Neutrophil (primary cell): ENCODE data around the gene CCNE1.

Experiments used
- H3K27ac ChIP-seq: fragments of 200-600 bp; sonication (generic); 2 replicates; pipeline ENCODE4 v1.5.1; 2016; ENCODE audit warnings: mild to moderate bottlenecking, moderate library complexity
- H3K27me3 ChIP-seq: fragments of 200-600 bp; sonication (generic); 2 replicates; pipeline ENCODE4 v1.6.0; 2016; ENCODE audit warnings: mild to moderate bottlenecking
- H3K36me3 ChIP-seq: fragments of 200-600 bp; sonication (generic); 2 replicates; pipeline ENCODE4 v1.5.1; 2017
- H3K4me1 ChIP-seq, 2 experiments: fragments of 200-600 bp in 1 of 2; sonication (generic) in 1 of 2; 1 replicate in 1 of 2; 2 replicates in 1 of 2; pipeline versions ENCODE4 v1.5.1 to v1.6.1; 2013 to 2016; ENCODE audit warnings: low read depth in 1 of 2, low read length in 1 of 2, mild to moderate bottlenecking in 1 of 2, moderate library complexity in 1 of 2; ENCODE audit not compliant: control insufficient read depth in 1 of 2, insufficient read depth in 1 of 2
- H3K4me3 ChIP-seq, 2 experiments: fragments of 200-600 bp in 1 of 2; sonication (generic) in 1 of 2; 1 replicate in 1 of 2; 2 replicates in 1 of 2; pipeline ENCODE4 v1.5.1; 2013 to 2016; ENCODE audit warnings: low read depth in 1 of 2, low read length in 1 of 2, mild to moderate bottlenecking in 1 of 2, moderate library complexity in 1 of 2
- H3K9me3 ChIP-seq: fragments of 200-600 bp; sonication (generic); 2 replicates; pipeline ENCODE4 v1.5.1; 2016
- TF ChIP-seq, protein P1 (sequence below): fragments of 200-600 bp; sonication (generic); IDR thresholded peaks from 2 replicates; pipeline ENCODE4 v1.5.1; 2016; ENCODE audit warnings: antibody characterized with exemption

The CCNE1 gene

DNA sequence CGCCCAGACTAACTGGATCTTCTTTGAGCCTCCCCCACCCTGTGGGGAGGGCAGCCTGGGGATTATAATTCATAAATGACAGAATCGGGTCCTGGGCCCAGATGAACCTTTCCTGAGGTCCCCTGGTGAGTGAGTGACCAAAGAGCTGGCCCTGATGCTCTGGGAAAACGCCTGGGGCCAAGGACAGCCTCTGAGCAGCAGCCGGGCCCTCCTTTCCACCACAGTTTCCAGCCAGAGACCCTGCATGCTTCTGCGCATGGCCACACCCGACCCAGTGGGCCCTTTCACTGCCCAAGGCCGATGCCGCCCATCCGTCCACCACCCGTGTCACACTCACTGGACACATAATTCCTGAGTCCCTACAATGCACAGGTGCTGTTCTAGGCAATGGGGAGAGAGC is 43.6 kb upstream of the CCNE1 start:
- Histone ChIP-seq H3K4me1 (no peaks in the 10 kb centered on the region), H3K27me3 (no peaks in the 10 kb centered on the region), H3K27ac (no peak overlapping the region), H3K36me3 (no peaks in the 10 kb centered on the region), H3K4me3 (no peak overlapping the region), H3K9me3 (no peaks in the 10 kb centered on the region)
- TF ChIP-seq, protein P1, sequence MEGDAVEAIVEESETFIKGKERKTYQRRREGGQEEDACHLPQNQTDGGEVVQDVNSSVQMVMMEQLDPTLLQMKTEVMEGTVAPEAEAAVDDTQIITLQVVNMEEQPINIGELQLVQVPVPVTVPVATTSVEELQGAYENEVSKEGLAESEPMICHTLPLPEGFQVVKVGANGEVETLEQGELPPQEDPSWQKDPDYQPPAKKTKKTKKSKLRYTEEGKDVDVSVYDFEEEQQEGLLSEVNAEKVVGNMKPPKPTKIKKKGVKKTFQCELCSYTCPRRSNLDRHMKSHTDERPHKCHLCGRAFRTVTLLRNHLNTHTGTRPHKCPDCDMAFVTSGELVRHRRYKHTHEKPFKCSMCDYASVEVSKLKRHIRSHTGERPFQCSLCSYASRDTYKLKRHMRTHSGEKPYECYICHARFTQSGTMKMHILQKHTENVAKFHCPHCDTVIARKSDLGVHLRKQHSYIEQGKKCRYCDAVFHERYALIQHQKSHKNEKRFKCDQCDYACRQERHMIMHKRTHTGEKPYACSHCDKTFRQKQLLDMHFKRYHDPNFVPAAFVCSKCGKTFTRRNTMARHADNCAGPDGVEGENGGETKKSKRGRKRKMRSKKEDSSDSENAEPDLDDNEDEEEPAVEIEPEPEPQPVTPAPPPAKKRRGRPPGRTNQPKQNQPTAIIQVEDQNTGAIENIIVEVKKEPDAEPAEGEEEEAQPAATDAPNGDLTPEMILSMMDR: no peak

DNA sequence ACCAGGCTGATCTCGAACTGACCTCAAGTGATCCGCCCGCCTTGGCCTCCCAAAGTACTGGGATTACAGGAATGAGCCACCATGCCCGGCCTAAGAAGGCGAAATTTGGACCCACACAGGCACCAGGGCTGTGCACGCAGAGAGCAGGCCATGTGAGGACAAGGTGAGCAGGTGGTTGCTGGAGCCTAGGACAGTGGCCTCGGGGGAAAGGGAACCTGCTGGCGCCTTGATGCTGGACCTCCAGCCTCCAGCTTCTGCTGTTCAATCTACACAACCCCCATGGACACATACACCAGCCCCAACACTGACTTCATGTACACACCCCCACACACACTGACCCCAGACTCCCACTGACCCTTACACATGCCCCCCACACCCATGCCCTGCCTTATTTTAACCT is 41.8 kb upstream of the CCNE1 start:
- Histone ChIP-seq H3K36me3 (no peaks in the 10 kb centered on the region), H3K4me3 (no peak overlapping the region), H3K4me1 (no peaks in the 10 kb centered on the region), H3K9me3 (no peaks in the 10 kb centered on the region), H3K27ac (no peak overlapping the region), H3K27me3 (peaks cover under 1% of the 10 kb centered on the region)
- TF ChIP-seq, protein P1: no peak

DNA sequence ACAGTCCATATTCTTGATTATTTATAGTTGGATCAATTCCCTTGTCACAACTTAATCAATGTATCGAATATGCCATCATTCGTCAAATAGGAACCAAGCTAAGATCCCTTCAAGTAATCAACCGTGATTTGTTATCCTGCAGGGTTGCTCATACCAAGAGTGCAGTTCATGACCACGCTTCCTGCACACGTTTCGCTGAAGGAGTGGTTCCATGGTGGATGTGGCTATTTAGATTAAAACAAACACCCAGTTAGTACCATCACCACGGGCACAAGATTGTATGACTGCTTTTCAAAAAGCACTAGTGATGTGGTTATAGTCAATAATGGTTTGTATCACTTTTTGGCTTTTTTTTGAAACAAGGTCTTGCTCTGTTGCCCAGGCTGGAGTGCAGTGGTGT is 41.1 kb upstream of the CCNE1 start:
- H3K4me1 ChIP-seq: no peaks in the 10 kb centered on the region
- no peaks in the 10 kb centered on the region for H3K9me3 ChIP-seq
- H3K36me3 ChIP-seq: no peaks in the 10 kb centered on the region
- H3K27ac ChIP-seq: no peak overlapping the region
- TF ChIP-seq, protein P1: no peak
- H3K27me3 ChIP-seq: peaks cover 7% of the 10 kb centered on the region
- H3K4me3 ChIP-seq: no peak overlapping the region

DNA sequence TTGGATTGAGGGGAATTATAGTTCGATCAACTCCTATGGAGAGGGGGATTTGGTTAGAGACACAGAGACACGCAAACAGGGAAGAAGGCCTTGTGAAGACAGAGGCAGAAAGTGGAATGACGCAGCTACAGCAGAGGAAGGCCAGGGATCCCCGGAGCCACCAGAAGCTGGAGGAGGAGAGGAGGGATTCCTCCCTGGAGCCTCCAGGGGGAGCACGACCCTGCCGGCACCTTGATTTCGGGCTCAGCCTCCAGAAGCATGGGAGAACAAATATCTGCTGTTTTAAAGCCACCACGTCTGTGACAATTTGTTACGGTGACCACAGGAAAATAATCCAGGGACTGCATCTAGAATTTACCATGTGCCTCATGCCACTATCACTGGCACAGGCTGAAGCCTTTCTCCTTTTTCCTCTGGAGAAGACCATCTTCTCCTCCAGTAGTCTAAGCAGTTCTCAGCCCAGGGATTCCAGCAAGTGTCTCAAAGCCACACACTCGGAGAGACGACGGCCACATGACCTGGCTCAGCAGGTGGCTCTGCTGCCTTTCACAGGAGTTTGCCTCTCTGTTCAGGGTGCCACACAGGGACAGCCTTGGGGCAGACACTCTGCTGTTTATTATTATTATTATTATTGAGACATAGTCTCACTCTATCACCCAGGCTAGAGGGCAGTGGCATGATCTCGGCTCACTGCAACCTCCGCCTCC is 39.9 kb upstream of the CCNE1 start:
- TF ChIP-seq, protein P1: no peak
- Histone ChIP-seq H3K27me3 (peaks cover 8% of the 10 kb centered on the region), H3K9me3 (no peaks in the 10 kb centered on the region), H3K36me3 (no peaks in the 10 kb centered on the region), H3K27ac (no peak overlapping the region), H3K4me3 (no peak overlapping the region), H3K4me1 (no peaks in the 10 kb centered on the region)

DNA sequence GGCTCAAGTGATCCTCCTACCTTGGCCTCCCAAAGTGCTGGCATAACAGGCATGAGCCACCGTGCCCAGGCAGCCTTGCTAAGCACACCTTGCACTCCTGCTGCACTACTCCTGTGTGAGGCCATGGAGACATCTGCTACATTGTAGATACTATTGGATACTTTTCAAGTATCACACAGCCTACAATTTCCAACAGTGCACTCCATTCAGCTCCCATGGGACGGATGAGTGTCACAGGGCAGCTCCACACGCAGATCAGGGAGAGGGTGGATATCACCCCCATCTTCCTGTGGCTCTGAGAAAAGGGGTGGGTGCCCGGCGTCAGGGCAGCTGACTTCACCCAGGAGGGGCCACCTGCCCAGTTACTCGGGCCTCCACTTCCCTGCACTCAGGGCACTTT is 39.1 kb upstream of the CCNE1 start:
- TF ChIP-seq, protein P1: no peak
- H3K36me3 ChIP-seq: no peaks in the 10 kb centered on the region
- no peak overlapping the region for H3K27ac ChIP-seq
- H3K9me3 ChIP-seq: no peaks in the 10 kb centered on the region
- H3K4me3 ChIP-seq: no peak overlapping the region
- peaks cover 8% of the 10 kb centered on the region for H3K27me3 ChIP-seq
- no peaks in the 10 kb centered on the region for H3K4me1 ChIP-seq
